ENCODE measurements around the gene OR7G1.

DNA sequence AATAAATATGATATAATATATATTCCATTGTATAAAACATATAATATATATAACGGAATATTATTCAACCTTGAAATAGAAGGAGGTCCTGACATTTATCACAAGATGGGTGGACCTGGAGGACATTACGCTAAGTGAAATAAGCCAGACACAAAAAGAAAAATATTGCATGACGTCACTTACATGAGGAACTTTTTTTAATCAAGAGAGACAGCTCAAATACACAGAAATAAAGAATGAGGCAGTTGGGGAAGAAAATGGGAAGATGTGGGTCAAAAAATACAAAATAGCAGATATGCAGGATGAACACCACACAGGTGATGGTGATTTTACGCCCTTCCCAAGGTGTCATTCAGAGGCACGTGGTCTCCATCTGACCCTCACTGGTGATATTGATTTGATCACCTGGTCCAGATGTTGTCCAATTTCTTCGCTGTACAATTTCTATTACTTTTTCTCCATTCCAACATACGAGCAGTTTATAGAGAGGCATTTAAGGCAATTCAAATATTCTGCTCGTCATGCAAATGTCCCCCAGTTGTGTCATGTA, 24.1 kb upstream of the OR7G1 start:
- TF ChIP-seq, protein P1, sequence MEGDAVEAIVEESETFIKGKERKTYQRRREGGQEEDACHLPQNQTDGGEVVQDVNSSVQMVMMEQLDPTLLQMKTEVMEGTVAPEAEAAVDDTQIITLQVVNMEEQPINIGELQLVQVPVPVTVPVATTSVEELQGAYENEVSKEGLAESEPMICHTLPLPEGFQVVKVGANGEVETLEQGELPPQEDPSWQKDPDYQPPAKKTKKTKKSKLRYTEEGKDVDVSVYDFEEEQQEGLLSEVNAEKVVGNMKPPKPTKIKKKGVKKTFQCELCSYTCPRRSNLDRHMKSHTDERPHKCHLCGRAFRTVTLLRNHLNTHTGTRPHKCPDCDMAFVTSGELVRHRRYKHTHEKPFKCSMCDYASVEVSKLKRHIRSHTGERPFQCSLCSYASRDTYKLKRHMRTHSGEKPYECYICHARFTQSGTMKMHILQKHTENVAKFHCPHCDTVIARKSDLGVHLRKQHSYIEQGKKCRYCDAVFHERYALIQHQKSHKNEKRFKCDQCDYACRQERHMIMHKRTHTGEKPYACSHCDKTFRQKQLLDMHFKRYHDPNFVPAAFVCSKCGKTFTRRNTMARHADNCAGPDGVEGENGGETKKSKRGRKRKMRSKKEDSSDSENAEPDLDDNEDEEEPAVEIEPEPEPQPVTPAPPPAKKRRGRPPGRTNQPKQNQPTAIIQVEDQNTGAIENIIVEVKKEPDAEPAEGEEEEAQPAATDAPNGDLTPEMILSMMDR (IDR thresholded peaks at IDR 0.05), result no peak
- no peak for TF ChIP-seq POLR2A (IDR thresholded peaks at IDR 0.05)
